Transverse colon (tissue), 4 donors: ENCODE results near the gene MPIG6B. TPM values are rescaled to one million over a fixed set of nuclear protein-coding genes. Genes with fewer than 3 reads are reported as not detected.

Source experiments
- DNase-seq: peaks from one replicate; pipeline ENCODE4 v3.0.0-alpha.2; 2019
- H3K27ac ChIP-seq, 4 donors: fragments of 200-600 bp; sonication (generic); 2 replicates each; pipeline ENCODE4 v1.5.1; 2016 to 2018; ENCODE audit warnings: inconsistent platforms in 4 of 4
- H3K27me3 ChIP-seq: fragments of 200-600 bp; sonication (generic); 2 replicates; pipeline ENCODE4 v1.5.1; 2017; ENCODE audit warnings: inconsistent platforms
- H3K36me3 ChIP-seq, 4 donors: fragments of 200-600 bp; sonication (generic); 2 replicates each; pipeline ENCODE4 v1.5.1; 2017 to 2019; ENCODE audit warnings: inconsistent platforms in 4 of 4
- H3K4me1 ChIP-seq, 4 donors: fragments of 200-600 bp; sonication (generic); 2 replicates each; pipeline ENCODE4 v1.5.1; 2017 to 2020; ENCODE audit warnings: inconsistent platforms in 4 of 4
- H3K4me3 ChIP-seq, 4 donors: fragments of 200-600 bp; sonication (generic); 1 replicate in 1 of 4; 2 replicates in 3 of 4; pipeline versions ENCODE4 v1.5.1 to v1.6.1; 2017 to 2019; ENCODE audit warnings: inconsistent platforms in 4 of 4
- H3K9me3 ChIP-seq, 2 donors: fragments of 200-600 bp; sonication (generic); 2 replicates each; pipeline ENCODE4 v1.5.1; 2017 to 2019; ENCODE audit warnings: inconsistent platforms in 2 of 2
- CTCF ChIP-seq, 5 experiments: fragments of 200-600 bp in 3 of 5; fragments of 450-650 bp in 2 of 5; sonication (generic) in 3 of 5; IDR thresholded peaks; 1 replicate in 2 of 5; 2 replicates in 3 of 5; pipeline ENCODE4 v1.5.1; 2016 to 2017; ENCODE audit warnings: antibody characterized with exemption in 5 of 5, inconsistent platforms in 3 of 5, mild to moderate bottlenecking in 2 of 5, moderate library complexity in 1 of 5
- EP300 ChIP-seq: sonication (generic); formaldehyde crosslinking; IDR thresholded peaks from one replicate; pipeline ENCODE4 v1.6.1; 2017; ENCODE audit warnings: antibody characterized with exemption, low read depth
- POLR2A ChIP-seq: fragments of 450-650 bp; IDR thresholded peaks from one replicate; pipeline ENCODE4 v1.6.1; 2016; ENCODE audit warnings: antibody characterized with exemption, mild to moderate bottlenecking, moderate library complexity
- POLR2AphosphoS5 ChIP-seq, 3 donors: sonication (generic); formaldehyde crosslinking; IDR thresholded peaks; one replicate each; pipeline ENCODE4 v1.6.1; 2016; ENCODE audit warnings: antibody characterized with exemption in 3 of 3
- WGBS, 2 donors: methylation state at CpG; one replicate each; pipeline ENCODE4 v1.1.5; 2018; ENCODE audit warnings: low coverage in 1 of 2; 5-methylcytosine and 5-hydroxymethylcytosine counted together
- in situ Hi-C, 4 donors: fragments of 200-750 bp; cut with MboI; loops; one replicate each; pipeline versions ENCODE4 v1.15.0 to v1.15.1; 2017; ENCODE audit warnings: low sequenced_read_pairs in 3 of 4, low pct_ligation_motif_present in 1 of 4, low pct_unique_long_range_greater_than_20kb in 1 of 4
- intact Hi-C: fragments of 100-400 bp; cut with DNase I; formaldehyde crosslinking; loops from one replicate; pipeline ENCODE4 v1.15.1; 2023; ENCODE audit warnings: low total_unique reads
- total RNA-seq, 4 donors: library from RNA; depleted of rRNA; stranded (reverse); fragments of >200 nt; gene quantifications; one replicate each; pipeline ENCODE4 v1.1.0, GENCODE V29; 2016

The MPIG6B gene
- total RNA-seq, 4 donors from 2014 or later = 0.16 TPM; not detected in 3

- no peak for TF ChIP-seq POLR2A
- no peak for TF ChIP-seq CTCF (IDR thresholded peaks at IDR 0.05)
- no peak for TF ChIP-seq EP300
- no peak for TF ChIP-seq POLR2AphosphoS5 (IDR thresholded peaks at IDR 0.05)
- no peaks in the 10 kb centered on the region for H3K27me3 ChIP-seq
- H3K36me3 ChIP-seq = peaks cover 0 to 55% (median 29%) of the 10 kb centered on the region in 4 donors
- in situ Hi-C loops = no loop called here
- DNase-seq = no peak
- H3K27ac ChIP-seq = no peak overlapping the region
- no peaks in the 10 kb centered on the region for H3K4me1 ChIP-seq
- WGBS, 2 donors = 87% methylated on average over 4 of the region's 4 CpGs; no CpG with 5 or more reads in 1 of the 2 donors
- H3K4me3 ChIP-seq = no peak overlapping the region
- intact Hi-C loops = no loop called here
- no peaks in the 10 kb centered on the region for H3K9me3 ChIP-seq
These were observed 30.8 kb upstream of the MPIG6B start for GRCh38 chr6:31692353-31692752.

GRCh38 chr6:31692886-31693285 is 30.3 kb upstream of the MPIG6B start:
- Histone ChIP-seq H3K4me3 (no peak overlapping the region), H3K36me3 (peaks cover 0 to 50% (median 26%) of the 10 kb centered on the region in 4 donors), H3K9me3 (no peaks in the 10 kb centered on the region), H3K27me3 (no peaks in the 10 kb centered on the region), H3K27ac (no peak overlapping the region), H3K4me1 (no peaks in the 10 kb centered on the region)
- in situ Hi-C loops (no loop called here), intact Hi-C loops (no loop called here)
- DNase-seq = no peak
- TF ChIP-seq EP300 = no peak
- TF ChIP-seq POLR2AphosphoS5 (IDR thresholded peaks at IDR 0.05) = no peak
- TF ChIP-seq POLR2A = no peak
- no peak for TF ChIP-seq CTCF (IDR thresholded peaks at IDR 0.05)
- WGBS, 2 donors = 78 to 91% methylated on average over 2 to 9 of the region's 9 CpGs

GRCh38 chr6:31693535-31693934 is 29.6 kb upstream of the MPIG6B start:
- Histone ChIP-seq H3K36me3 (peaks cover 0 to 44% (median 21%) of the 10 kb centered on the region in 4 donors), H3K4me3 (no peak overlapping the region), H3K4me1 (no peaks in the 10 kb centered on the region), H3K27ac (no peak overlapping the region), H3K27me3 (no peaks in the 10 kb centered on the region), H3K9me3 (no peaks in the 10 kb centered on the region)
- TF ChIP-seq POLR2A (no peak), EP300 (no peak), POLR2AphosphoS5 (IDR thresholded peaks at IDR 0.05) (no peak), CTCF (IDR thresholded peaks at IDR 0.05) (no peak)
- in situ Hi-C loops = no loop called here
- intact Hi-C loops = no loop called here
- no peak for DNase-seq
- 90% methylated on average over 6 of the region's 6 CpGs; no CpG with 5 or more reads in 1 of the 2 donors for WGBS, 2 donors

- Histone ChIP-seq H3K36me3 (peaks cover 0 to 33% (median 12%) of the 10 kb centered on the region in 4 donors), H3K4me1 (peaks cover 17 to 20% (median 18%) of the 10 kb centered on the region in 4 donors), H3K4me3 (no peak overlapping the region), H3K9me3 (no peaks in the 10 kb centered on the region), H3K27me3 (no peaks in the 10 kb centered on the region), H3K27ac (no peak overlapping the region)
- 55 to 57% methylated on average over 3 of the region's 3 CpGs for WGBS, 2 donors
- intact Hi-C loops (no loop called here), in situ Hi-C loops (no loop called here)
- no peak for DNase-seq
- no peak for TF ChIP-seq POLR2AphosphoS5 (IDR thresholded peaks at IDR 0.05)
- no peak for TF ChIP-seq EP300
- TF ChIP-seq CTCF (IDR thresholded peaks at IDR 0.05) = no peak
These were observed 25.6 kb upstream of the MPIG6B start for GRCh38 chr6:31697555-31697954.
